Esophagus muscularis mucosa (tissue), 4 donors: ENCODE measurements around the gene E2F2.

Experiments
- CTCF ChIP-seq, 3 experiments: fragments of 200-600 bp in 2 of 3; fragments of 450-650 bp in 1 of 3; sonication (generic) in 2 of 3; IDR thresholded peaks; one replicate each; pipeline ENCODE4 v1.5.1; 2017 to 2019; ENCODE audit warnings: antibody characterized with exemption in 3 of 3, mild to moderate bottlenecking in 2 of 3, moderate library complexity in 1 of 3
- EP300 ChIP-seq: sonication (generic); formaldehyde crosslinking; IDR thresholded peaks from one replicate; pipeline ENCODE4 v1.6.1; 2017; ENCODE audit warnings: antibody characterized with exemption
- POLR2A ChIP-seq: fragments of 450-650 bp; IDR thresholded peaks from one replicate; pipeline ENCODE4 v1.6.1; 2017; ENCODE audit warnings: antibody characterized with exemption, moderate library complexity, mild to moderate bottlenecking, low read depth
- POLR2AphosphoS5 ChIP-seq, 2 donors: sonication (generic); formaldehyde crosslinking; IDR thresholded peaks; one replicate each; pipeline ENCODE4 v1.6.1; 2017; ENCODE audit warnings: antibody characterized with exemption in 2 of 2

DNA sequence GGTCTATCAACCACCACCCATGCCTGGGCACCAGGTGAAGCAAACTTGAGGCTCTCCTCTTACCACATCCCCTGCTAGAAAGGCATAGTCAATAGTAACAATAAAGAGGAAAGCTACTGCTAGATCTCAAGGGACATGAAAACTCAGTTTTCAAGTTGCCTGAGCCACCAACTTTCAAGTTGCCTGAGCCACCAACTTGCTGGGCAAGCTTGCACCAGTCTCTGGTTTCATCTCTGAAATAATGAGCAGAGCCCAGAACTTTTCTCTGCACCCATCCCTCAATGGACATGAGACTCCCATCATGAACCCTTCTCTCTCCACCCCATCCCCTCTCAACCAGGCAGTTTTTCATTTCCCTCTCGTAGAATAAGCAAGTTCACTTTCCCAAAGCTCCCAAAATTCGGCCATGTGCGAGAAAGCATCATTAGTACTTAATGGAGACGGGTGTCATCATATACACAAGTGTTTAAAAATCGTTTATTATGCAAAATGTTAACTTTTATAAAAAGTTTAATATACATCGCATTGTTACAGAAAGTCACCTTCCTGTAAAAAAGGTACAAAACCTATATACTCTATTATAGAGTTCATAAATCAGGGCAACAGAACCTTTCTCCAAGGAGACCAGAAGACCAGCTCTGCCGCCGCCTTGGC is 26.6 kb upstream of the E2F2 start:
- TF ChIP-seq POLR2AphosphoS5 (IDR thresholded peaks at IDR 0.05), result no peak
- TF ChIP-seq EP300, result no peak
- TF ChIP-seq CTCF (IDR thresholded peaks at IDR 0.05), result no peak
- TF ChIP-seq POLR2A, result no peak
